ENCODE data around the gene CSF1R.

DNA sequence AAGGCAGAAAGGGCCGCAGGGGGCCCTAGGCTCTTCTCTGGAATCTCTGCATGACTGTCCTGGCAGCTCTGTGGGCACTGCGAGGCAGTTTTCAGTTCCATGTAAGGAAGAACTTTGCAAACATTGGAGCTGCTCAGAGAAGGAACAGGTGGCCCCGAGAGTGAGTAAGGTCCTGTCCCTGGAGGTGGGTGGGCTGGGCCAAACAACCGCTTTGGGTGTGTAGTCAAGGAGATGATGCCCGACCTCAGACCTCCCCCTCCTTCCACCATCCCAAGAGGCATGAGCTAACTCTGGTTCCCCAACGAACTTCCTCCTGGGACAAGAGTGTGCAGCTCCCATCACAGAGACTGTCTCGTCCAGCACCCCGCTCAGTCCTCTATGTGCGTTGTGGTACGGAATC is 20.5 kb downstream of the CSF1R start:
- no peak for TF ChIP-seq POLR2A (IDR thresholded peaks at IDR 0.05; ENCODE audit: low read depth)
- no peak for TF ChIP-seq CTCF (IDR thresholded peaks at IDR 0.05)
- TF ChIP-seq EP300 (IDR thresholded peaks at IDR 0.05): no peak

Data from esophagus muscularis mucosa (tissue), 4 donors.